Measurements from ENCODE around the gene DLAT. TPM values are rescaled to one million over a fixed set of nuclear protein-coding genes. Genes with fewer than 3 reads are reported as not detected.
A peak's percentile ranks its signal among the peaks of the same experiment; 100 is the strongest.
"Not testable (repeated sequence)": the region's sequence is repeated elsewhere in the genome, so short reads cannot be mapped to it uniquely, and the experiment has no call there.

Gene DLAT
- total and polyA plus RNA-seq, 2 experiments from 2014 or later = 70.6 to 94.7 TPM

DNA sequence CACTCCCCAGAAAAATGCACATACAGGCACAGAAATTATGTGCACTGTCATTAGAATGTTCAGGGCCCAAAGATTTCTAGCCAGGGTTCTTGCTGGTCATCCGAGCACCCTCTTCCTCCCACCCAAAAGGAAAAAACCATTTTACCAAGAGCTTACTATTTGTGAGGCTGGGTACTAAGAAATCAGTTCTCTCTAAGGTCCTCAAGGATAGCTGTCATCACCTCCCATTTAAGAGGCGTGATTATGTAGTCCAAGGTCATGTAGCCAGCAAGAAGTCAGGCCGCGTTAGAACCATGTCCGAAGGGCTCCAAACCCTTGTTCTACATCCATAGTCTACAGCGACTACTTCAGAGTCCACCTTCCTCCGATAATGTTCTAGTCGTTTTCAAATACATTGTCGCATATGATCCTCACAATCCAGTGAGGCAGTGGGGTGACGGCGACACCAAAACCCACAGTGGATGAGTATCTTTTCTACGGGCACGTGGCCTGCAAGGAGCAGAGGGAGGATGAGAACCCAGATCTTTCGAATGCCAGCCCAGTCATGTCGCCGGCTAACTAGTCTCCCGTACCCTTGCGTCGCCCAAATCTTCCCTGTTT, 60.7 kb downstream of the DLAT start:
- Histone ChIP-seq H3K9me3 (ENCODE audit: low read depth) (no peaks in the 10 kb centered on the region), H3K36me3 (peaks cover 54% of the 10 kb centered on the region), H3K27ac (peak overlapping the region; percentile 67), H3K4me1 (ENCODE audit: low read depth) (peaks cover 11% of the 10 kb centered on the region), H3K27me3 (no peaks in the 10 kb centered on the region), H3K4me3 (peak overlapping the region; percentile 86)
- DNase-seq (ENCODE audit: low read depth in 1 of 2, low spot score in 1 of 2) = peak; percentile 33 to 39
- TF ChIP-seq, protein P1, sequence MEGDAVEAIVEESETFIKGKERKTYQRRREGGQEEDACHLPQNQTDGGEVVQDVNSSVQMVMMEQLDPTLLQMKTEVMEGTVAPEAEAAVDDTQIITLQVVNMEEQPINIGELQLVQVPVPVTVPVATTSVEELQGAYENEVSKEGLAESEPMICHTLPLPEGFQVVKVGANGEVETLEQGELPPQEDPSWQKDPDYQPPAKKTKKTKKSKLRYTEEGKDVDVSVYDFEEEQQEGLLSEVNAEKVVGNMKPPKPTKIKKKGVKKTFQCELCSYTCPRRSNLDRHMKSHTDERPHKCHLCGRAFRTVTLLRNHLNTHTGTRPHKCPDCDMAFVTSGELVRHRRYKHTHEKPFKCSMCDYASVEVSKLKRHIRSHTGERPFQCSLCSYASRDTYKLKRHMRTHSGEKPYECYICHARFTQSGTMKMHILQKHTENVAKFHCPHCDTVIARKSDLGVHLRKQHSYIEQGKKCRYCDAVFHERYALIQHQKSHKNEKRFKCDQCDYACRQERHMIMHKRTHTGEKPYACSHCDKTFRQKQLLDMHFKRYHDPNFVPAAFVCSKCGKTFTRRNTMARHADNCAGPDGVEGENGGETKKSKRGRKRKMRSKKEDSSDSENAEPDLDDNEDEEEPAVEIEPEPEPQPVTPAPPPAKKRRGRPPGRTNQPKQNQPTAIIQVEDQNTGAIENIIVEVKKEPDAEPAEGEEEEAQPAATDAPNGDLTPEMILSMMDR (IDR thresholded peaks at IDR 0.05; ENCODE audit: low read depth, low read length) = no peak

DNA sequence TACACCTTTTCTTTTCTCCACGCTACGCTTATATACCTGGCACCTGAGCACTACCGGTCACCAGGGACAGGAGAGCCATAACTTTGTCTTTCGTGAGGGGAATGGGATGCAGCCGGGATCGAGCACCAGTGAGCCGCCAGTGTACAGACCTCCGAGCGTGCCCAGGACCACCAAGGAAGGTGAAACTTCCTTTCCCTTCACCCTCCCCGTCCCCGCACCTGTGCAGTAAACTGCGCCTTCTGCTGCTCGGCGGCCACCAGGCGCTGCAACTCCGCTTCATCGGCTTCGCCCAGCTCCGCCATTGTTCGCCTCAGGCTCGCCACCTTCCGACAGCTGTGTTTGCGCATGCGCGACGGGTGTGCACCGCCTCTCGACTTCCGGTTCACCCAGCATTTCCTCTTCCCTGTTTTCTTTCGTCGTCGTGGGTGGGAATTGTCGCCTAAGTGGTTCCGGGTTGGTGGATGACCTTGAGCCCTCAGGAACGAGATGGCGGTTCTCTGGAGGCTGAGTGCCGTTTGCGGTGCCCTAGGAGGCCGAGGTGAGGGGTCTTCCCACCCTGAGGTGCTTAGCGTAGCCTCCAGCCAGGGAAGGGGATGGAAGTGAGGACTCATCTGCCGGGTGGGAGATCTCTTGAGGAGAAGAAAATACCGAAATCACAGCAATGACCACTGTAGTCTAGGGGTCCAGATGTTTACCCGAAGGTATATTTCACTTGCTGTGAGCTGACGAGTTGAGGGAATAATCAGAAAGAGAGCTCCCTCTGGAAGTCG, 61.4 kb downstream of the DLAT start, which contains the start of the genes SDHD and TIMM8B:
Gene SDHD (plus strand): TSS at position 452 of the 770 bp plus-strand sequence. CDS start 35 bp downstream, at position 487.
Gene TIMM8B (minus strand): TSS at position 335 of the 770 bp plus-strand sequence. CDS start 33 bp downstream, at position 302.
- peaks cover 58% of the 10 kb centered on the region for H3K36me3 ChIP-seq
- H3K27ac ChIP-seq = peak within 1 kb of the TSS; percentile 78
- no peaks in the 10 kb centered on the region for H3K27me3 ChIP-seq
- no peaks in the 10 kb centered on the region for H3K9me3 ChIP-seq (ENCODE audit: low read depth)
- TF ChIP-seq, protein P1 (IDR thresholded peaks at IDR 0.05; ENCODE audit: low read depth, low read length) = peak; percentile 30
- H3K4me1 ChIP-seq (ENCODE audit: low read depth) = peaks cover 11% of the 10 kb centered on the region
- DNase-seq (ENCODE audit: low read depth in 1 of 2, low spot score in 1 of 2) = peak; percentile 98 to 99
- peak within 1 kb of the TSS; percentile 86 for H3K4me3 ChIP-seq

- Histone ChIP-seq H3K4me1 (ENCODE audit: low read depth) (peaks cover 11% of the 10 kb centered on the region), H3K36me3 (peaks cover 58% of the 10 kb centered on the region), H3K9me3 (ENCODE audit: low read depth) (no peaks in the 10 kb centered on the region), H3K4me3 (peak overlapping the region; percentile 86), H3K27ac (peak overlapping the region; percentile 78), H3K27me3 (no peaks in the 10 kb centered on the region)
- TF ChIP-seq, protein P1 (IDR thresholded peaks at IDR 0.05; ENCODE audit: low read depth, low read length) = no peak
- DNase-seq (ENCODE audit: low read depth in 1 of 2, low spot score in 1 of 2) = peak in 1 of 2 donors; percentile 2
Observed at GRCh38 chr11:112087212-112087611, 62.0 kb downstream of the DLAT start.

DNA sequence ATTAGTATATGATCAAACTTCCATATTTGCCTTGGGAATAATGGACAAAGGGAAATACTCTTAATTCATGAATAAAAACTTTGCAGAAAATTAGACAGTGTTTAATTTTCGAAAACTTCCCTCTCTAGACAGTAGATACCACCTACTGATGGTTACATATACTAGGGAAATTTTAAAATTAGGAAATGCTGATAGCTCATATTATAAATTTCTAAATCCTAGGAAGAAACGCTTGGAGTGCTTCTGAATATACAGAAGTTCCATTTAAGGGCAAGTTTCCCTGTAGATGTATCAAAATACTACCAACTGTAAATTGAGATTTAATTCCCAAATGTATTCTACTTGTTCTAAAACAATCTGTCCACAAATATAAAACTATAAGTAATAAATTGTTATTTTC, 70.1 kb downstream of the DLAT start:
- H3K9me3 ChIP-seq (ENCODE audit: low read depth); H3K4me3 ChIP-seq; H3K27ac ChIP-seq; H3K4me1 ChIP-seq (ENCODE audit: low read depth); DNase-seq (ENCODE audit: low read depth in 1 of 2, low spot score in 1 of 2); H3K27me3 ChIP-seq: not testable (repeated sequence)
- peaks cover 49% of the 10 kb centered on the region for H3K36me3 ChIP-seq

GRCh38 chr11:112096194-112096593, 71.0 kb downstream of the DLAT start:
- H3K36me3 ChIP-seq = peaks cover 41% of the 10 kb centered on the region
- H3K27ac ChIP-seq = no peak overlapping the region
- no peaks in the 10 kb centered on the region for H3K27me3 ChIP-seq
- no peaks in the 10 kb centered on the region for H3K4me1 ChIP-seq (ENCODE audit: low read depth)
- DNase-seq (ENCODE audit: low read depth in 1 of 2, low spot score in 1 of 2) = no peak
- no peaks in the 10 kb centered on the region for H3K9me3 ChIP-seq (ENCODE audit: low read depth)
- H3K4me3 ChIP-seq = no peak overlapping the region
- TF ChIP-seq, protein P1 (IDR thresholded peaks at IDR 0.05; ENCODE audit: low read depth, low read length) = no peak

Measured in cardiac muscle cell (in vitro differentiated cells and primary cell).